ENCODE results near the gene COA6.

The COA6 gene

GRCh38 chr1:234413990-234414389, 40.7 kb downstream of the COA6 start:
- ChIA-PET CTCF (no interaction called here), POLR2A (no interaction called here)
- no peak for TF ChIP-seq HDGF (IDR thresholded peaks at IDR 0.05; ENCODE audit: borderline replicate concordance)
- no peak for TF ChIP-seq L3MBTL2 (conservative IDR thresholded peaks at IDR 0.05)
- TF ChIP-seq NFRKB (IDR thresholded peaks at IDR 0.05) = no peak
- TF ChIP-seq ZNF384 (IDR thresholded peaks at IDR 0.05) = no peak
- no peak for TF ChIP-seq BHLHE40 (IDR thresholded peaks at IDR 0.05; ENCODE audit: borderline replicate concordance)
- TF ChIP-seq ARNT (IDR thresholded peaks at IDR 0.05) = no peak
- TF ChIP-seq FOXK2 (IDR thresholded peaks at IDR 0.05) = no peak
- no peak for TF ChIP-seq ELF4 (IDR thresholded peaks at IDR 0.05)
- no peak for TF ChIP-seq SP1 (IDR thresholded peaks at IDR 0.05)
- TF ChIP-seq TARDBP (IDR thresholded peaks at IDR 0.05) = no peak
- no peak for DNase-seq (ENCODE audit: extremely low spot score)

- TF ChIP-seq FOXM1 (IDR thresholded peaks at IDR 0.05; ENCODE audit: borderline replicate concordance) = no peak
- no peak for TF ChIP-seq ELF4 (IDR thresholded peaks at IDR 0.05)
- no peak for TF ChIP-seq BHLHE40 (IDR thresholded peaks at IDR 0.05; ENCODE audit: borderline replicate concordance)
- TF ChIP-seq LEF1 (IDR thresholded peaks at IDR 0.05; ENCODE audit: borderline replicate concordance) = no peak
- TF ChIP-seq ARNT (IDR thresholded peaks at IDR 0.05) = no peak
- CTCF ChIA-PET = no interaction called here
- POLR2A ChIA-PET = no interaction called here
- DNase-seq (ENCODE audit: extremely low spot score) = no peak
Measured at GRCh38 chr1:234427950-234428646, 54.8 kb downstream of the COA6 start.

- CTCF ChIA-PET = no interaction called here
- no peak for TF ChIP-seq FOXK2 (IDR thresholded peaks at IDR 0.05)
- no peak for TF ChIP-seq NFRKB (IDR thresholded peaks at IDR 0.05)
- TF ChIP-seq TARDBP (IDR thresholded peaks at IDR 0.05) = no peak
- TF ChIP-seq BHLHE40 (IDR thresholded peaks at IDR 0.05; ENCODE audit: borderline replicate concordance) = no peak
- no peak for TF ChIP-seq HDGF (IDR thresholded peaks at IDR 0.05; ENCODE audit: borderline replicate concordance)
- no peak for TF ChIP-seq FOXM1 (IDR thresholded peaks at IDR 0.05; ENCODE audit: borderline replicate concordance)
- TF ChIP-seq SUZ12 (IDR thresholded peaks at IDR 0.05) = no peak
- TF ChIP-seq ZNF384 (IDR thresholded peaks at IDR 0.05) = no peak
- TF ChIP-seq SP1 (IDR thresholded peaks at IDR 0.05) = no peak
- POLR2A ChIA-PET = no interaction called here
- DNase-seq (ENCODE audit: extremely low spot score) = no peak
Measured at GRCh38 chr1:234429434-234429806, 56.2 kb downstream of the COA6 start.

GRCh38 chr1:234430691-234431090, 57.4 kb downstream of the COA6 start:
- CTCF ChIA-PET = interaction anchor here (0.5 to 0.7 kb wide), 3 partner anchors 158 to 932 kb away, joined by 3 to 5 read pairs (median 3); no protein-coding TSS in a partner anchor

GRCh38 chr1:234431255-234431654, 58.0 kb downstream of the COA6 start:
- DNase-seq (ENCODE audit: extremely low spot score) = no peak
- ChIA-PET CTCF (interaction anchor here (0.5 to 0.7 kb wide), 3 partner anchors 158 to 933 kb away, joined by 3 to 5 read pairs (median 3); no protein-coding TSS in a partner anchor), POLR2A (no interaction called here)
- TF ChIP-seq LEF1 (IDR thresholded peaks at IDR 0.05; ENCODE audit: borderline replicate concordance) (no peak), ELF4 (IDR thresholded peaks at IDR 0.05) (no peak), CTBP1 (IDR thresholded peaks at IDR 0.05; ENCODE audit: borderline replicate concordance) (no peak), TARDBP (IDR thresholded peaks at IDR 0.05) (no peak), NFRKB (IDR thresholded peaks at IDR 0.05) (no peak), PKNOX1 (IDR thresholded peaks at IDR 0.05) (no peak), SP1 (IDR thresholded peaks at IDR 0.05) (no peak), ARNT (IDR thresholded peaks at IDR 0.05) (no peak)

More at GRCh38 chr1:234430691-234431090, 57.4 kb downstream of the COA6 start:
- POLR2A ChIA-PET = interaction anchor here (1.1 kb wide), 1 partner anchor 57 kb away, joined by 4 read pairs; the partner anchor contains the start of gene COA6
- TF ChIP-seq NFRKB (IDR thresholded peaks at IDR 0.05) (no peak), ZNF384 (IDR thresholded peaks at IDR 0.05) (no peak), FOXA1 (IDR thresholded peaks at IDR 0.05) (no peak), SP1 (IDR thresholded peaks at IDR 0.05) (no peak), PKNOX1 (IDR thresholded peaks at IDR 0.05) (no peak), CTBP1 (IDR thresholded peaks at IDR 0.05; ENCODE audit: borderline replicate concordance) (no peak), L3MBTL2 (conservative IDR thresholded peaks at IDR 0.05) (no peak), SUZ12 (IDR thresholded peaks at IDR 0.05) (no peak), TARDBP (IDR thresholded peaks at IDR 0.05) (no peak), FOXK2 (IDR thresholded peaks at IDR 0.05) (no peak), ARNT (IDR thresholded peaks at IDR 0.05) (no peak), BHLHE40 (IDR thresholded peaks at IDR 0.05; ENCODE audit: borderline replicate concordance) (no peak), FOXM1 (IDR thresholded peaks at IDR 0.05; ENCODE audit: borderline replicate concordance) (no peak), LEF1 (IDR thresholded peaks at IDR 0.05; ENCODE audit: borderline replicate concordance) (no peak), ELF4 (IDR thresholded peaks at IDR 0.05) (no peak), HDGF (IDR thresholded peaks at IDR 0.05; ENCODE audit: borderline replicate concordance) (no peak)
- no peak for DNase-seq (ENCODE audit: extremely low spot score)

GRCh38 chr1:234433563-234434285, 60.5 kb downstream of the COA6 start:
- POLR2A ChIA-PET = no interaction called here
- no peak for DNase-seq (ENCODE audit: extremely low spot score)
- CTCF ChIA-PET = no interaction called here
- TF ChIP-seq TARDBP (IDR thresholded peaks at IDR 0.05) (no peak), FOXA1 (IDR thresholded peaks at IDR 0.05) (no peak), LEF1 (IDR thresholded peaks at IDR 0.05; ENCODE audit: borderline replicate concordance) (no peak)
